ACC112 (cell line): ENCODE measurements around the gene FCN3.
A peak's percentile ranks its signal among the peaks of the same experiment; 100 is the strongest.

Experiments used
- H2AFZ ChIP-seq: fragments of 200-600 bp; sonication (generic); one replicate; pipeline ENCODE4 v1.6.0; 2017; ENCODE audit warnings: antibody characterized with exemption, low read length; ENCODE audit not compliant: unreplicated experiment
- H3K27ac ChIP-seq: fragments of 200-600 bp; sonication (generic); 2 replicates; pipeline ENCODE4 v1.5.1; 2014; ENCODE audit warnings: low read depth, mild to moderate bottlenecking, antibody characterized with exemption, low read length, moderate library complexity
- H3K27me3 ChIP-seq: fragments of 200-600 bp; sonication (generic); 2 replicates; pipeline ENCODE4 v1.6.1; 2014; ENCODE audit warnings: mild to moderate bottlenecking, antibody characterized with exemption, low read length, moderate library complexity, mixed read lengths; ENCODE audit not compliant: insufficient read depth
- H3K36me3 ChIP-seq: fragments of 200-600 bp; sonication (generic); 2 replicates; pipeline ENCODE4 v1.6.1; 2016; ENCODE audit warnings: mild to moderate bottlenecking, antibody characterized with exemption, low read length, moderate library complexity, mixed read lengths; ENCODE audit not compliant: insufficient read depth
- H3K4me1 ChIP-seq: fragments of 200-600 bp; sonication (generic); one replicate; pipeline ENCODE4 v1.6.1; 2016; ENCODE audit warnings: low read length, mixed read lengths; ENCODE audit not compliant: insufficient read depth, unreplicated experiment, control insufficient read depth
- H3K4me3 ChIP-seq: fragments of 200-600 bp; sonication (generic); 2 replicates; pipeline ENCODE4 v1.5.1; 2014; ENCODE audit warnings: mild to moderate bottlenecking, low read depth, low read length
- H3K79me2 ChIP-seq: fragments of 200-600 bp; sonication (generic); one replicate; pipeline ENCODE4 v1.6.0; 2016; ENCODE audit warnings: low read length; ENCODE audit not compliant: control insufficient read depth, unreplicated experiment, insufficient read depth

The FCN3 gene

DNA sequence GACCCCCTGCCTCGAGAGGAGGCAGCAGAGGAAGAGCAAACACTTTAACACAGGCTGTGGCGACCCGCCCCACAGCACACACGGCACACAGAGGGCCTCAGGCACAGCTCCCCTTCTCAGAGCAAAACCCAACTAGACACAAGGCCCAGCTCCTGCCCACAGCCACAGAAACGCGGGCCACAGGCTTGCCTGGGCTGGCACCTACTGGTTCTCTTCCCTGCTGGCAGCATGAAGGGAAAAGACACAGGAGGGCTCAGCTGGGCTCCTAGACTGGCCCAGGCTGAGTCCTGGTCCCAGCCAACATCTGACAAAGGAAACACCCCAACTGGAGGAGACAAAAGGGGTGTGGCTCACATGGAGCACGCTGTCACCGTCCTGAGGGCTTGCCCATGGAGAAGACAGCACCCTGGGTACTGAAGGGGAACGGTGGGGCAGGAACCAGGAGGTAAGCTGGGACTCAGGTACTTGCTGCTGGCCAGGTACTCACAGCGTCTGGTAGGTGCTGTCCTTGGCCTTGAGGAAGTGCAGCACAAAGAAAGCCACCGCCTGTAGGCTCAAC, 5.0 kb upstream of the FCN3 start:
- H2AFZ ChIP-seq = no peak overlapping the region
- no peak overlapping the region for H3K27ac ChIP-seq
- H3K4me3 ChIP-seq = no peak overlapping the region
- no peaks in the 10 kb centered on the region for H3K4me1 ChIP-seq
- no peaks in the 10 kb centered on the region for H3K27me3 ChIP-seq
- no peaks in the 10 kb centered on the region for H3K36me3 ChIP-seq
- H3K79me2 ChIP-seq = no peaks in the 10 kb centered on the region

- Histone ChIP-seq H3K27me3 (no peaks in the 10 kb centered on the region), H2AFZ (no peak overlapping the region), H3K36me3 (no peaks in the 10 kb centered on the region), H3K27ac (no peak overlapping the region), H3K4me1 (no peaks in the 10 kb centered on the region), H3K79me2 (no peaks in the 10 kb centered on the region), H3K4me3 (no peak overlapping the region)
These were observed 3.3 kb upstream of the FCN3 start for GRCh38 chr1:27377760-27378495.

GRCh38 chr1:27372808-27373690, 1.6 kb downstream of the FCN3 start:
- Histone ChIP-seq H3K36me3 (no peaks in the 10 kb centered on the region), H3K79me2 (no peaks in the 10 kb centered on the region), H3K4me3 (no peak overlapping the region), H3K27ac (no peak overlapping the region), H2AFZ (no peak overlapping the region), H3K27me3 (no peaks in the 10 kb centered on the region), H3K4me1 (no peaks in the 10 kb centered on the region)

DNA sequence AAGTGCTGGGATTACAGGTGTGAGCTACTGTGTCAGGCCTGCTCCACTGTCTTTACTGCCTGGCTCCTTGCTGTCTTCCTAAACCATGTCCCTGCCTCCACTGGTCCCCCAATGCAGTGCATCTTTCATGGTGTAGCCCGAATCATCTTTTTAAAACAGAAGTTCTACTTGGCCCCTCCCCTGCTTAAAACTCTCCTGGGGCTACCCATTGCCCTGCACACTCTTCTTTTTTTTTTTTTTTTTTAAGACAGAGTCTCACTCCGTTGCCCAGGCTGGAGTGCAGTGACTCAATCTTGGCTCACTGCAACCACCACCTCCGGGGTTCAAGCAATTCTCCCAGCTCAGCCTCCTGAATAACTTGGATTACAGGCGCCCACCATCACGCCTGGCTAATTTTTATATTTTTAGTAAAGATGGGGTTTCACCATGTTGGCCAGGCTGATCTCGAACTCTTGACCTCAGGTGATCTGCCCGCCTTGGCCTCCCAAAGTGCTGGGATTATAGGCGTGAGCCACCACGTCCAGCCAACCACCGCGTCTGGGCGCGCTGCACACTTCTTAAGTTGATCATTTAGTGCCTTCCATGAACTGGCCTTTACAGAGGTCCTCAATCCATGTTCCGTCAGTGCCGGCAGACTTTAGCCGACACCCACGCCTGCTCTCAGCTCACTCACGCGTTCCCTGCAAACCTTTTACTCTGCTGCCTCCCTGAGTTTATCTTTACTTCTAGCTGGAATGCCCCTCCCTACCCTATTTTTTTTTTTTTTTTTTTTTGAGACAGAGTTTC, 2.4 kb downstream of the FCN3 start:
- Histone ChIP-seq H2AFZ (no peak overlapping the region), H3K36me3 (no peaks in the 10 kb centered on the region), H3K4me1 (peaks cover 6% of the 10 kb centered on the region), H3K27me3 (no peaks in the 10 kb centered on the region), H3K4me3 (no peak overlapping the region), H3K27ac (no peak overlapping the region), H3K79me2 (no peaks in the 10 kb centered on the region)

DNA sequence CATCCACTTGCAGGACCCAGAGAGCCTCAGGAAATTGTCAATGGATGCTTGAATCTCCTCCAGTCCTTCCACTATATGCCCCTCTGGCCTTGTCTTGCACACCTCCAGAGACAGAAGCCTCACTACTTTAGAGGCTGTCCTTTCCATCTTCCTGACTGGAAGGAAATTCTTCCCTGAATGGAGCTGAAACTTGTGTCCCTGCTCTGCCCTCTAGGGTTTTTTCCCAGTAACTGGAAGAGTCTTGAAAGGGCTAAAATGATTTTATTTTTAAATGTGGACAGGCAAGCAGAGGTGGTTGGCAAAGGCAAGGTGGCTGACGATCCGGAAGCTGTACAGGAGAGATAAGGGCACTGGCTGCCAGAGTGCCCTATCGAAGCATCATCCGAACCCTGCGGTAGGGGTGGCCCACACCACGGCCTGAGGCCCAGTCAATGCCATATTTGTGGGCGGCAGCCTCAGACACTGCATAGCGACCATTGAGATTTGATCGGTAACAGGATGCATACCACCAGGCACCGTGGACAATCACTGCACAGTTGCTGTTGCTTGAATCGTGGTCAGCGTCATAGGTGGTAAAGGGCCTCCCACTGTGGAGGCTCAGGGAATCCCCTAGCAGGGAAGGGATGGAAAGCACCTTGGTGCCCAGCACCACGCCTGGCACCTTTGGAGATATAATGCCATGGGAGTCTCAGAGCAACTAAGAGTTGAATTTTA, 5.6 kb downstream of the FCN3 start:
- peaks cover 17% of the 10 kb centered on the region for H3K4me1 ChIP-seq
- H3K79me2 ChIP-seq = peaks cover 7% of the 10 kb centered on the region
- no peaks in the 10 kb centered on the region for H3K36me3 ChIP-seq
- H2AFZ ChIP-seq = no peak overlapping the region
- H3K27ac ChIP-seq = no peak overlapping the region
- no peaks in the 10 kb centered on the region for H3K27me3 ChIP-seq
- no peak overlapping the region for H3K4me3 ChIP-seq

GRCh38 chr1:27367160-27367650, 7.4 kb downstream of the FCN3 start:
- Histone ChIP-seq H3K36me3 (no peaks in the 10 kb centered on the region; the same call in 1 of the 2 replicates), H2AFZ (peak overlapping the region; percentile 14), H3K79me2 (peaks cover 7% of the 10 kb centered on the region), H3K4me3 (peak overlapping the region; percentile 99), H3K27me3 (no peaks in the 10 kb centered on the region), H3K4me1 (peaks cover 17% of the 10 kb centered on the region), H3K27ac (peak overlapping the region; percentile 96)

DNA sequence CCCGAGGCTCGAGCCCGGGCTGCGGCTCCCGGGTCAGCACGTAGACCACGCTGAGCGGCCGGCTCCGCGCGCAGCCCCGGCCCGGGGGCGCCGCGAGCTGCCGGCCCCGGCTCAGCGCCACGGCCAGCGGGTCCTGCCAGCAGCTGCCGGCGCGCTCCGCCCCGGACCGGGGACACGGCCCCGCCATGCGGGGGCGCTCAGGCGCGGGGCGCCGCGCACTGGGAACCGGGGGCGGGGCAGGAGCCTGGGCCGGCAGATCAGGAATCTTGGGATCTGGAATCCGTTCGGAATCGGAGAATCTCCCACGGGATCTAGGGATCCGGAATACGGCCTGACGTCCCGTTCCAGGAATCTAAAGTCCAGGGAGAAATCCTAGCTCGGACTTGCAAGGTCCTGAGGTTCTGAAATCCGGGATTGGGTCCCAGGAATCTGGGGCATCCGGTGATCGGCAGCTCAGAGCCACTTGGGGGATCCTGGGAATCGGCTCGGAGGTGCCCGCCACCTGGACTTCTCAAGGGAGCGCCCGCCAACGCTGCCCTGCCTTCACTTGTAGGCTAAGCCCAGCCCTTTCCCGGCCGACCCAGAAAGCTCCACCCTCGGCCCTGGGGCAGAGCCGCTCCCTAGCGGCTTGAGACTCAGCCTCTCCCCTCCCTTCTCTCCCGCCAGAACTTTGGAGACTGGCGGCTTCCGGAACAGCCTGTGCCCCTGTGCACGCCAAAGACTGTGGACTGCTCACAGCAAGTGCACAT, 8.0 kb downstream of the FCN3 start, which contains the start of gene MAP3K6:
Gene MAP3K6 (minus strand): TSS at position 551 of the 749 bp plus-strand sequence. CDS start 364 bp downstream, at position 187.
- peaks cover 7% of the 10 kb centered on the region for H3K79me2 ChIP-seq
- peaks cover 17% of the 10 kb centered on the region for H3K4me1 ChIP-seq
- H3K36me3 ChIP-seq = no peaks in the 10 kb centered on the region; the same call in 1 of the 2 replicates
- peak within 1 kb of the TSS; percentile 96 for H2AFZ ChIP-seq
- no peaks in the 10 kb centered on the region for H3K27me3 ChIP-seq
- peak within 1 kb of the TSS; percentile 96 for H3K27ac ChIP-seq
- peak within 1 kb of the TSS; percentile 99 for H3K4me3 ChIP-seq

GRCh38 chr1:27366113-27366410, 8.6 kb downstream of the FCN3 start:
- peaks cover 7% of the 10 kb centered on the region for H3K79me2 ChIP-seq
- H2AFZ ChIP-seq = peak overlapping the region; percentile 90
- H3K27me3 ChIP-seq = no peaks in the 10 kb centered on the region
- H3K36me3 ChIP-seq = no peaks in the 10 kb centered on the region; the same call in 1 of the 2 replicates
- H3K27ac ChIP-seq = peak overlapping the region; percentile 96
- peaks cover 17% of the 10 kb centered on the region for H3K4me1 ChIP-seq
- peak overlapping the region; percentile 99 for H3K4me3 ChIP-seq

DNA sequence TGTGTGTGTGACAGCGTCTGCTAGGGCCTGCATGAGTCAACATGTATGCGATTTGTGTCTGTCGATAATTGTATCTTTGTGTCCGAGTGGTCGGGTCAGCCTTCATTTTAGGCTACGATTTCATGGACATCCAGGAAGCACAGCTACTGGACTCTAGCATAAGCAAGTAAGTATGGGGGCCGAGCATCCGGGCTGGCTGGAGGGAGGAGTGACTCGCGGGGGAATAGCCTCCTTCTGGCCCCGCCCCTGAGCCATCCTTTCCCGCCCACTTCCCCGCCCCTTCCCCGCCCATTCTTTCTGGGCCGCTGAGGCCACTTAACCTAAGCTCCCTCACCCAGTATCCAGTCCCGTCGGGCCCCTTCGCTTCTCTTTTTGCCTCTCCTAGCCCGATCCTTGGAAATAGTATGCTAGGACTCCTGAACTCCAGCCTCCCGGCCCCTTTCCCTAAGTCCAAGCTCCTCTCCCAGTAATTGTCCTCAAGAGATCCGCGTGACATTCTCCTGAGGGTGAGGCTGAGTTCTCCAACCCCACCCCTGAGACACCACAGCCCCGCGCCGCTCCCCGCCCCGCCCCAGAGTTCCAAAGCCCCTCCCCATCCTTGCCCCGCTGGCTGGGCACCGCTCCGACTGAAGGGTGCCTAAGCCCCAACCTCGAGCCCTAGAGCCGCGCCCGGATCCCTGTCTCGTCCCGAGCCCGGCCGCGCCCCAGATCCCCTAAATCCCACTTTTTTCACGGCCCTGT, 9.1 kb downstream of the FCN3 start:
- Histone ChIP-seq H3K79me2 (peaks cover 7% of the 10 kb centered on the region), H3K36me3 (no peaks in the 10 kb centered on the region; the same call in 1 of the 2 replicates), H2AFZ (peak overlapping the region; percentile 90), H3K27me3 (no peaks in the 10 kb centered on the region), H3K4me3 (peak overlapping the region; percentile 99), H3K4me1 (peaks cover 17% of the 10 kb centered on the region), H3K27ac (peak overlapping the region; percentile 96)
